Spleen (tissue), 13 donors: ENCODE data around the gene TMEM239. TPM values are rescaled to one million over a fixed set of nuclear protein-coding genes. Genes with fewer than 3 reads are reported as not detected.
"Not testable (repeated sequence)": the region's sequence is repeated elsewhere in the genome, so short reads cannot be mapped to it uniquely, and the experiment has no call there.

Experiments
- DNase-seq: peaks from one replicate; pipeline ENCODE4 v3.0.0-alpha.2; 2020
- H3K27ac ChIP-seq, 8 donors: fragments of 200-600 bp; sonication (generic) in 7 of 8; 1 replicate in 4 of 8; 2 replicates in 4 of 8; pipeline versions ENCODE4 v1.5.0 to v1.8.0; 2016 to 2021; ENCODE audit warnings: inconsistent platforms in 4 of 8, mild to moderate bottlenecking in 4 of 8, moderate library complexity in 1 of 8
- H3K27me3 ChIP-seq, 7 donors: fragments of 200-600 bp; sonication (generic) in 6 of 7; replicated peaks in 1 of 7; 1 replicate in 4 of 7; 2 replicates in 3 of 7; pipeline versions ENCODE4 v1.5.0 to v1.8.0; 2016 to 2021; ENCODE audit warnings: inconsistent platforms in 3 of 7, mild to moderate bottlenecking in 1 of 7
- H3K36me3 ChIP-seq, 6 donors: fragments of 200-600 bp; sonication (generic) in 5 of 6; 1 replicate in 4 of 6; 2 replicates in 2 of 6; pipeline versions ENCODE4 v1.5.0 to v1.8.0; 2016 to 2021; ENCODE audit warnings: inconsistent platforms in 2 of 6
- H3K4me1 ChIP-seq, 6 donors: fragments of 200-600 bp; sonication (generic) in 5 of 6; 1 replicate in 3 of 6; 2 replicates in 3 of 6; pipeline versions ENCODE4 v1.5.0 to v1.8.0; 2016 to 2021; ENCODE audit warnings: inconsistent platforms in 3 of 6
- H3K4me3 ChIP-seq, 8 donors: fragments of 200-600 bp; sonication (generic) in 7 of 8; 1 replicate in 4 of 8; 2 replicates in 4 of 8; pipeline versions ENCODE4 v1.5.0 to v1.8.0; 2016 to 2021; ENCODE audit warnings: inconsistent platforms in 4 of 8, mild to moderate bottlenecking in 4 of 8, moderate library complexity in 2 of 8
- H3K9me3 ChIP-seq, 8 donors: fragments of 200-600 bp; sonication (generic) in 7 of 8; 1 replicate in 4 of 8; 2 replicates in 4 of 8; pipeline versions ENCODE4 v1.5.0 to v1.8.0; 2016 to 2021; ENCODE audit warnings: inconsistent platforms in 4 of 8
- CTCF ChIP-seq, 11 experiments: fragments of 200-600 bp in 7 of 11; fragments of 450-650 bp in 4 of 11; sonication (generic) in 4 of 11; IDR thresholded peaks in 8 of 11; conservative IDR thresholded peaks in 3 of 11; 1 replicate in 7 of 11; 2 replicates in 4 of 11; pipeline versions ENCODE4 v1.4.0 to v1.8.0; 2016 to 2021; ENCODE audit warnings: antibody characterized with exemption in 11 of 11, inconsistent platforms in 4 of 11, mild to moderate bottlenecking in 1 of 11
- POLR2A ChIP-seq, 3 donors: fragments of 450-650 bp; IDR thresholded peaks; one replicate each; pipeline ENCODE4 v1.5.1; 2017; ENCODE audit warnings: antibody characterized with exemption in 3 of 3, mild to moderate bottlenecking in 1 of 3
- POLR2AphosphoS5 ChIP-seq, 3 donors: sonication (generic); formaldehyde crosslinking; IDR thresholded peaks; one replicate each; pipeline ENCODE4 v1.5.1; 2017; ENCODE audit warnings: antibody characterized with exemption in 3 of 3
- WGBS, 5 donors: extraction: QIAGEN DNeasy Blood & Tissue Kit in 3 of 5; methylation state at CpG; one replicate each; pipeline versions ENCODE4 v1.1.5 to v1.1.7; 2013 to 2018; 5-methylcytosine and 5-hydroxymethylcytosine counted together
- intact Hi-C: fragments of 100-400 bp; cut with DNase I; formaldehyde crosslinking; loops from one replicate; pipeline ENCODE4 v1.15.0; 2023; ENCODE audit warnings: low total_unique reads
- long read RNA-seq, 2 donors: transcript quantifications; one replicate each; lab custom pipeline, GENCODE V29; 2026
- polyA plus RNA-seq, 3 donors: library from polyadenylated mRNA; stranded (reverse); fragments of 200-250 nt; gene quantifications; one replicate each; pipeline ENCODE4 v1.2.1, GENCODE V29; 2013
- total RNA-seq, 7 donors: library from RNA; depleted of rRNA in 3 of 7; stranded (reverse); fragments of >200 nt in 3 of 7; fragmentation: NEBNext Ultra II Directional in 4 of 7; extraction: Animal tissue kit (Norgen Biotek cat#: 25700) in 4 of 7; gene quantifications; one replicate each; pipeline versions ENCODE4 v1.1.0 to v1.2.1, GENCODE V29; 2016 to 2021
- donor health status: healthy with polysubstance abuse.
- donor health status: DM: no; HTN: no; CAD: no; lungs with moderate emphysema.
- donor health status: DM: no; HTN: no; CAD: no.
- donor health status: Bipolar disorder and iron deficiency.
- donor health status: healthy.
- donor health status: DM: no; HTN: no; CAD: no.
- donor health status: DM: yes; HTN: yes; CAD: no.

TMEM239 gene
- not detected for total RNA-seq
- not detected for polyA plus RNA-seq
- long read RNA-seq, donor 1: 0 reads
- long read RNA-seq, donor 2: 0 reads

- 83 to 94% (median 89%) methylated on average over 5 to 10 of the region's 10 CpGs for WGBS, 5 donors
- no peak for DNase-seq
- H3K27ac ChIP-seq: no peak within 1 kb of the TSS
- intact Hi-C loops: no loop called here
- H3K27me3 ChIP-seq: peaks cover 0 to 40% (median 11%) of the 10 kb centered on the region in 7 donors
- H3K36me3 ChIP-seq: no peaks in the 10 kb centered on the region
- TF ChIP-seq CTCF (IDR thresholded peaks at IDR 0.05 in 8 of 11, conservative IDR thresholded peaks at IDR 0.05 in 3 of 11): no peak
- TF ChIP-seq POLR2AphosphoS5 (IDR thresholded peaks at IDR 0.05): no peak
- no peak for TF ChIP-seq POLR2A (IDR thresholded peaks at IDR 0.05)
- H3K9me3 ChIP-seq: peaks cover 0 to 17% (median 10%) of the 10 kb centered on the region in 8 donors
- H3K4me3 ChIP-seq: no peak within 1 kb of the TSS
- H3K4me1 ChIP-seq: peaks cover 0 to 16% (median 4%) of the 10 kb centered on the region in 6 donors
These were observed at the start of gene TMEM239 for GRCh38 chr20:2816030-2816582. Gene TMEM239, plus strand, starts transcription at chr20:2816364. Its CDS starts 191 bp downstream, at chr20:2816555.

- peaks cover 0 to 74% (median 16%) of the 10 kb centered on the region in 7 donors for H3K27me3 ChIP-seq
- intact Hi-C loops: no loop called here
- peaks cover 0 to 5% (median 0%) of the 10 kb centered on the region in 6 donors for H3K4me1 ChIP-seq
- 72 to 92% (median 80%) methylated on average over 6 to 15 of the region's 15 CpGs for WGBS, 5 donors
- TF ChIP-seq POLR2AphosphoS5 (IDR thresholded peaks at IDR 0.05): no peak
- no peak for TF ChIP-seq CTCF (IDR thresholded peaks at IDR 0.05 in 8 of 11, conservative IDR thresholded peaks at IDR 0.05 in 3 of 11)
- no peak for TF ChIP-seq POLR2A (IDR thresholded peaks at IDR 0.05)
- no peaks in the 10 kb centered on the region for H3K36me3 ChIP-seq
- no peaks in the 10 kb centered on the region for H3K9me3 ChIP-seq
- no peak overlapping the region for H3K27ac ChIP-seq
- no peak overlapping the region for H3K4me3 ChIP-seq
- no peak for DNase-seq
These were observed 48.2 kb upstream of the TMEM239 start for GRCh38 chr20:2767768-2768631.

- no peaks in the 10 kb centered on the region for H3K9me3 ChIP-seq
- peaks cover 0 to 5% (median 0%) of the 10 kb centered on the region in 6 donors for H3K4me1 ChIP-seq
- no peak overlapping the region for H3K4me3 ChIP-seq
- no peak overlapping the region for H3K27ac ChIP-seq
- DNase-seq: no peak
- WGBS, 5 donors: 63 to 76% (median 67%) methylated on average over 3 to 5 of the region's 5 CpGs
- no peaks in the 10 kb centered on the region for H3K36me3 ChIP-seq
- intact Hi-C loops: no loop called here
- TF ChIP-seq CTCF (IDR thresholded peaks at IDR 0.05 in 8 of 11, conservative IDR thresholded peaks at IDR 0.05 in 3 of 11): no peak
- TF ChIP-seq POLR2A (IDR thresholded peaks at IDR 0.05): no peak
- no peak for TF ChIP-seq POLR2AphosphoS5 (IDR thresholded peaks at IDR 0.05)
- peaks cover 0 to 69% (median 16%) of the 10 kb centered on the region in 7 donors for H3K27me3 ChIP-seq
These were observed 47.5 kb upstream of the TMEM239 start for GRCh38 chr20:2768632-2769015.

GRCh38 chr20:2770091-2770490, 46.1 kb upstream of the TMEM239 start:
- intact Hi-C loops, H3K27ac ChIP-seq, H3K4me1 ChIP-seq, H3K9me3 ChIP-seq, DNase-seq, H3K4me3 ChIP-seq, H3K36me3 ChIP-seq: not testable (repeated sequence)
- H3K27me3 ChIP-seq: peaks cover 0 to 58% (median 16%) of the 10 kb centered on the region in 7 donors
- WGBS, 5 donors: 92 to 96% (median 94%) methylated on average over 12 of the region's 12 CpGs
